Raji (cell line): Measurements from ENCODE around the gene WDR6.

Experiments used
- POLR2A ChIP-seq: IDR thresholded peaks from 2 replicates; pipeline ENCODE4 v1.6.1; 2011; ENCODE audit warnings: low read depth, low read length, control low read depth; ENCODE audit not compliant: insufficient read depth

Gene WDR6

GRCh38 chr3:49004352-49005302 lies 2.6 kb upstream of the WDR6 start:
- TF ChIP-seq POLR2A: no peak

GRCh38 chr3:49005303-49005680 lies 1.9 kb upstream of the WDR6 start:
- no peak for TF ChIP-seq POLR2A

- TF ChIP-seq POLR2A: no peak
Measured at GRCh38 chr3:49005998-49006397, 1.2 kb upstream of the WDR6 start.

GRCh38 chr3:49006408-49007067 lies 653 bp upstream of the WDR6 start:
- TF ChIP-seq POLR2A: no peak

GRCh38 chr3:49007771-49008528 lies 759 bp downstream of the WDR6 start:
- no peak for TF ChIP-seq POLR2A

- no peak for TF ChIP-seq POLR2A
Measured at GRCh38 chr3:49009396-49009795, 2.2 kb downstream of the WDR6 start.

- TF ChIP-seq POLR2A: no peak
Measured at GRCh38 chr3:49012441-49013017, 5.3 kb downstream of the WDR6 start.

- no peak for TF ChIP-seq POLR2A
Measured at GRCh38 chr3:49013113-49013737, 6.0 kb downstream of the WDR6 start.

GRCh38 chr3:49013738-49014660 lies 6.8 kb downstream of the WDR6 start:
- no peak for TF ChIP-seq POLR2A

GRCh38 chr3:49015072-49015471 lies 7.9 kb downstream of the WDR6 start:
- TF ChIP-seq POLR2A: no peak

GRCh38 chr3:49015765-49016164 lies 8.6 kb downstream of the WDR6 start:
- no peak for TF ChIP-seq POLR2A

- peak; percentile 9; the same call in 1 of the 2 replicates for TF ChIP-seq POLR2A
Measured at GRCh38 chr3:49016414-49017228, 9.4 kb downstream of the WDR6 start.
